GM12878 (cell line): ENCODE results near the gene CLEC7A. TPM values are rescaled to one million over a fixed set of nuclear protein-coding genes. Genes with fewer than 3 reads are reported as not detected.

Source experiments
- ATAC-seq: fragments of 200-7000 bp; cut with Tn5 transposase; 3 replicates; pipeline ENCODE4 v1.9.1; 2020; ENCODE audit warnings: mild to moderate bottlenecking, moderate library complexity
- BruUV-seq: library from RNA; stranded (reverse); fragments of 400-500 nt; replicated peaks from 2 replicates; lab custom pipeline; 2021; lab: Mats Ljungman, UMichigan
- CTCF ChIA-PET: fragments of 300-600 bp; sonication (Branson Sonifier 250); formaldehyde crosslinking; extraction: SDS; loops from one replicate; lab custom pipeline; 2021; ENCODE audit warnings: inconsistent platforms; lab: Yijun Ruan, JAX
- POLR2A ChIA-PET: fragments of 350-600 bp; formaldehyde crosslinking; extraction: SDS; loops from one replicate; lab custom pipeline; 2021; ENCODE audit warnings: inconsistent platforms; lab: Charles Lee
- RAD21 ChIA-PET: fragments of 300-600 bp; sonication (Branson Sonifier 250); formaldehyde crosslinking; loops from one replicate; lab custom pipeline; 2023; ENCODE audit warnings: antibody characterized with exemption; ENCODE audit not compliant: unreplicated experiment; lab: Charles Lee
- SMC1A ChIA-PET: fragments of 300-600 bp; sonication (Branson Sonifier 250); formaldehyde crosslinking; loops from one replicate; lab custom pipeline; 2023; ENCODE audit not compliant: unreplicated experiment, uncharacterized antibody; lab: Charles Lee
- DNase-seq: peaks from one replicate; pipeline ENCODE4 v3.0.0-alpha.2; 2011; ENCODE audit warnings: low read depth, low spot score
- FAIRE-seq: peaks from 3 replicates; lab custom pipeline; 2011; peaks lifted over from hg19 to GRCh38; lab: Jason Lieb, UNC
- H2AFZ ChIP-seq: 2 replicates; pipeline ENCODE4 v1.6.0; 2011; ENCODE audit warnings: low read depth, low read length, control low read depth; ENCODE audit not compliant: control insufficient read depth
- H3K27ac ChIP-seq: 2 replicates; pipeline ENCODE4 v1.5.1; 2011; ENCODE audit warnings: control low read depth; ENCODE audit not compliant: control insufficient read depth, insufficient read depth
- H3K27me3 ChIP-seq, 2 experiments: replicated peaks in 1 of 2; 2 replicates each; pipeline versions ENCODE4 v1.6.0 to v1.6.1; 2011; ENCODE audit warnings: low read length in 1 of 2; ENCODE audit not compliant: control insufficient read depth in 2 of 2, insufficient read depth in 2 of 2
- H3K36me3 ChIP-seq, 2 experiments: 2 replicates each; pipeline ENCODE4 v1.5.1; 2011; ENCODE audit warnings: low read length in 1 of 2; ENCODE audit not compliant: control insufficient read depth in 2 of 2, insufficient read depth in 2 of 2
- H3K4me1 ChIP-seq: 2 replicates; pipeline ENCODE4 v1.6.1; 2011; ENCODE audit warnings: mild to moderate bottlenecking, low read length, moderate library complexity, mixed read lengths; ENCODE audit not compliant: control insufficient read depth, insufficient read depth
- H3K4me2 ChIP-seq: 2 replicates; pipeline ENCODE4 v1.6.0; 2011; ENCODE audit warnings: control low read depth; ENCODE audit not compliant: control insufficient read depth, insufficient read depth
- H3K4me3 ChIP-seq: fragments of 200-600 bp; sonication (generic); 2 replicates; pipeline ENCODE4 v1.5.1; 2016
- H3K79me2 ChIP-seq: 2 replicates; pipeline ENCODE4 v1.6.0; 2011; ENCODE audit warnings: low read length; ENCODE audit not compliant: control insufficient read depth, insufficient read depth
- H3K9ac ChIP-seq: 2 replicates; pipeline ENCODE4 v1.8.0; 2011; ENCODE audit warnings: low read length, control low read depth, mixed read lengths; ENCODE audit not compliant: control insufficient read depth, insufficient read depth
- H3K9me3 ChIP-seq: replicated peaks from 3 replicates; pipeline ENCODE4 v1.5.1; 2011; ENCODE audit warnings: mild to moderate bottlenecking, low read length; ENCODE audit not compliant: control insufficient read depth, insufficient read depth
- H4K20me1 ChIP-seq: 2 replicates; pipeline ENCODE4 v1.6.0; 2011; ENCODE audit not compliant: control insufficient read depth, insufficient read depth
- BCL11A ChIP-seq: IDR thresholded peaks from 2 replicates; pipeline ENCODE4 v1.6.1; 2011; ENCODE audit warnings: low read depth, low read length
- CEBPB ChIP-seq, 2 experiments: fragments of 150-350 bp in 1 of 2; IDR thresholded peaks; 2 replicates each; pipeline ENCODE4 v1.6.1; 2012 to 2014; ENCODE audit warnings: low read depth in 2 of 2, low read length in 2 of 2, borderline replicate concordance in 1 of 2, inconsistent platforms in 1 of 2
- CEBPZ ChIP-seq: fragments of 150-350 bp; IDR thresholded peaks from 2 replicates; pipeline ENCODE4 v1.6.1; 2016; ENCODE audit warnings: low read depth, low read length
- CREB1 ChIP-seq: IDR thresholded peaks from 2 replicates; pipeline ENCODE4 v1.6.1; 2012; ENCODE audit warnings: low read depth, mild to moderate bottlenecking, inconsistent platforms
- DPF2 ChIP-seq: fragments of 450-650 bp; IDR thresholded peaks from 2 replicates; pipeline ENCODE4 v1.6.1; 2017; ENCODE audit warnings: mild to moderate bottlenecking
- IRF4 ChIP-seq: IDR thresholded peaks from 2 replicates; pipeline ENCODE4 v1.6.1; 2011; ENCODE audit warnings: low read depth, low read length
- MEF2A ChIP-seq: IDR thresholded peaks from 2 replicates; pipeline ENCODE4 v1.6.1; 2011; ENCODE audit warnings: low read depth, mild to moderate bottlenecking, low read length, moderate library complexity; ENCODE audit not compliant: insufficient read depth
- MTA3 ChIP-seq: IDR thresholded peaks from 2 replicates; pipeline ENCODE4 v1.6.1; 2012; ENCODE audit warnings: low read length, inconsistent platforms, borderline replicate concordance
- MYC ChIP-seq: IDR thresholded peaks from 2 replicates; pipeline ENCODE4 v1.6.1; 2011; ENCODE audit warnings: mild to moderate bottlenecking, low read length, moderate library complexity, inconsistent platforms; ENCODE audit not compliant: insufficient read depth, insufficient replicate concordance, insufficient read length, severe bottlenecking
- NBN ChIP-seq: fragments of 450-650 bp; IDR thresholded peaks from 2 replicates; pipeline ENCODE4 v1.6.1; 2016
- NFXL1 ChIP-seq: fragments of 450-650 bp; IDR thresholded peaks from 2 replicates; pipeline ENCODE4 v1.6.1; 2017; ENCODE audit warnings: antibody characterized with exemption, mild to moderate bottlenecking, borderline replicate concordance
- NRF1 ChIP-seq: conservative IDR thresholded peaks from 2 replicates; pipeline ENCODE4 v1.6.1; 2011; ENCODE audit warnings: mild to moderate bottlenecking, low read depth, low read length, improper control_type of control experiment
- POU2F2 ChIP-seq: IDR thresholded peaks from 3 replicates; pipeline ENCODE4 v1.6.1; 2011; ENCODE audit warnings: low read depth, mild to moderate bottlenecking, low read length, borderline replicate concordance
- RELA ChIP-seq: fragments of 450-650 bp; IDR thresholded peaks from 2 replicates; pipeline ENCODE4 v1.8.0; 2014; ENCODE audit warnings: borderline replicate concordance; ENCODE audit not compliant: partially characterized antibody
- RFX5 ChIP-seq: IDR thresholded peaks from 2 replicates; pipeline ENCODE4 v1.6.1; 2011; ENCODE audit warnings: low read depth, low read length, improper control_type of control experiment
- RUNX3 ChIP-seq: IDR thresholded peaks from 2 replicates; pipeline ENCODE4 v1.6.1; 2012; ENCODE audit warnings: low read length, inconsistent platforms
- STAT1 ChIP-seq: fragments of 450-650 bp; conservative IDR thresholded peaks from 2 replicates; pipeline ENCODE4 v1.6.1; 2014; ENCODE audit warnings: antibody characterized with exemption, mild to moderate bottlenecking
- USF1 ChIP-seq: IDR thresholded peaks from 2 replicates; pipeline ENCODE4 v1.6.1; 2011; ENCODE audit warnings: borderline replicate concordance, low read depth, mild to moderate bottlenecking, moderate library complexity, mixed read lengths, low read length; ENCODE audit not compliant: insufficient read depth; ENCODE audit errors: extremely low read length
- WGBS: methylation state at CpG from one replicate; pipeline ENCODE4 v1.1.6; 2016; ENCODE audit warnings: low lambda C conversion rate; ENCODE audit not compliant: insufficient replicate concordance, insufficient coverage; ENCODE audit errors: missing lambda C conversion rate; 5-methylcytosine and 5-hydroxymethylcytosine counted together
- in situ Hi-C: fragments of 300-500 bp; cut with MboI; formaldehyde crosslinking; loops from 9 replicates; pipeline ENCODE4 v1.14.3; 2018; ENCODE audit warnings: mixed read lengths
- intact Hi-C: fragments of 100-400 bp; cut with micrococcal nuclease; formaldehyde crosslinking; loops from one replicate; pipeline ENCODE4 v1.14.2; 2022; ENCODE audit not compliant: unreplicated experiment
- polyA plus RNA-seq, 11 experiments: library from polyadenylated mRNA; depleted of rRNA in 4 of 11; unstranded in 6 of 11; stranded (reverse) in 5 of 11; fragments of >200 nt; fragmentation: Nextera tagmentation in 4 of 11; fragmentation: Illumina TruSeq in 1 of 11; extraction: Ambion mirVana in 4 of 11; extraction: Trizol in 1 of 11; gene quantifications; 1 replicate in 1 of 11; 2 replicates in 10 of 11; pipeline versions ENCODE4 v1.2.1 to v1.2.3, GENCODE V29; 2011 to 2016; ENCODE audit warnings: inconsistent platforms in 2 of 11, missing spikeins in 2 of 11, low read depth in 1 of 11
- total RNA-seq, 4 experiments: library from RNA; depleted of rRNA in 3 of 4; stranded (reverse); fragments of >200 nt in 3 of 4; fragmentation: Illumina TruSeq in 1 of 4; extraction: Trizol in 1 of 4; gene quantifications; 2 replicates each; pipeline versions ENCODE4 v1.2.1 to v1.2.3, GENCODE V29; 2013 to 2021

Gene CLEC7A
- total and polyA plus RNA-seq, 10 of the 15 experiments (the other 5 are each of a cell fraction or from before 2014, with no cell fraction given) = not detected

GRCh38 chr12:10084733-10085132 is 45.3 kb downstream of the CLEC7A start:
- Histone ChIP-seq H3K27ac (no peak overlapping the region), H2AFZ (no peak overlapping the region), H3K4me1 (peaks cover 8% of the 10 kb centered on the region), H3K79me2 (no peaks in the 10 kb centered on the region)
- BruUV-seq = no TSS peak
- no peak for FAIRE-seq
- TF ChIP-seq RFX5 = no peak
- no peak for TF ChIP-seq NFXL1
- no peak for TF ChIP-seq BCL11A
- TF ChIP-seq USF1 = no peak
- TF ChIP-seq CREB1 = no peak
- TF ChIP-seq NBN = no peak
- TF ChIP-seq CEBPZ = no peak
- TF ChIP-seq DPF2 = no peak
- no peak for TF ChIP-seq IRF4
- TF ChIP-seq MYC = no peak
- TF ChIP-seq RELA = no peak
- no peak for TF ChIP-seq MTA3
- TF ChIP-seq CEBPB (IDR thresholded peaks at IDR 0.05; ENCODE audit: borderline replicate concordance in 1 of 2, low read depth in 2 of 2, low read length in 2 of 2) = no peak
- no peak for TF ChIP-seq NRF1
- TF ChIP-seq MEF2A = no peak
- TF ChIP-seq STAT1 = no peak
- no peak for TF ChIP-seq RUNX3
- no peak for TF ChIP-seq POU2F2
- TF ChIP-seq, all 136 proteins: peak for 0
- RAD21 ChIA-PET = no interaction called here
- 61% methylated on average over 4 of the region's 6 CpGs for WGBS
- no peaks in the 10 kb centered on the region for H3K27me3 ChIP-seq
- H3K36me3 ChIP-seq = no peaks in the 10 kb centered on the region
- no peak overlapping the region for H3K4me3 ChIP-seq
- H3K4me2 ChIP-seq = no peak overlapping the region
- ATAC-seq (no peak), DNase-seq (no peak)
- intact Hi-C loops (no loop called here), in situ Hi-C loops (no loop called here)
- POLR2A ChIA-PET = no interaction called here
- H3K9me3 ChIP-seq = peaks cover 4% of the 10 kb centered on the region; the same call in 2 of the 3 replicates
- CTCF ChIA-PET = no interaction called here
- H3K9ac ChIP-seq = no peak overlapping the region
- H4K20me1 ChIP-seq = no peaks in the 10 kb centered on the region
- SMC1A ChIA-PET = interaction anchor here (0.7 kb wide), 1 partner anchor 227 kb away, joined by 3 read pairs; no protein-coding TSS in a partner anchor
